T1000 (cell line): ENCODE data around the gene SMARCA4.
"Not testable (repeated sequence)": the region's sequence is repeated elsewhere in the genome, so short reads cannot be mapped to it uniquely, and the experiment has no call there.

Source experiments
- DNase-seq: peaks from one replicate; lab custom pipeline; 2025; ENCODE audit warnings: mixed read lengths; lab: John Stamatoyannopoulos, UW

The SMARCA4 gene

DNA sequence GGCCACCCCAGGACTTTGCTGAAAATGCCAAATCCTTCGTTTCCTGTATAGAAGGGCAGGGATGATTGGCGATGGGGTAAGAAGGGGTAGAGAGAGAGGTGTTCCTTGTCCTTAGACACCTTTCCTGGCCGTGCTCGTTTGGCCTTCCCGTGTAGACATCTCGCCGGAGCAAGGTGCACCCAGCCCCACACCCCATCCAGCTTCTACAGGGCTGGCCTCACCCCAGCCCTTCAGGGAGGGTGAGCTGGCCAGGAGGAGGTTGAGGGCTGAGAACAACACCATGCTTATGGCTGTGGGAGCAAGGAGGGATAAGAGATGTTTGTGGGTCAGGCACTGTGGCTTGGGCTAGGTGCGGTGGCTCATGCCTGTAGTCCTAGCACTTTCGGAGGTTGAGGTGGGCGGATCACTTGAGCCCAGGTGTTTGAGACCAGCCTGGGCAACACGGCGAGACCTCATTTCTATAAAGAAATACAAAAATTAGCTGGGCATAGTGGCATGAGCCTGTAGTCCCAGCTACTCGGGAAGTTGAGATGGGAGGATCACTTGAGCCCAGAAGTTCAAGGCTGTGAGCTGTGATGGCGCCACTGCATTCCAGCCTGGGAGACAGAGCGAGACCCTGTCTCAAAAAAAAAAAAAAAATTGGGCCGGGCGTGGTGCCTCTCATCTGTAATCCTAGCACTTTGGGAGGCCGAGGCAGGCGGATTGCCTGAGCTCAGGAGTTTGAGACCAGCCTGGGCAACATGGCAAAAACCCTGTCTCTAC lies 15.5 kb downstream of the SMARCA4 start:
- no peak for DNase-seq

DNA sequence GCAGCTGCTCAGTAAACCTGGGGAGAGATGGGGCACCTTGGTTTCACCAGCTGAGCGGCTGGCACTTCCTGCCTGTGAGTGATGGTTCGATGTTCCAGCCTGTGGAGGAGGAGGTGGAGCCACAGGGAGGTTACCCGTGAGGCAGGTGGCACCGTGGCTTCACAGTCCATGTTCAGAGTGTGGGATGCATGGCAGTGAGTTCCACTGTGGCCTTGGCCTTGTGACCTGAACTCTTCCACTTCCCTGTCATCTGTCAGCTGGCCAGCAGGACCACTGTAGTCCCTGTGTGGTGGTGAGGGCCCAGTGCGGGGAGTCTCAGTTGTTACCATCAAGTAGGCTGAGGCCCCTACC lies 16.9 kb downstream of the SMARCA4 start:
- DNase-seq: no peak

DNA sequence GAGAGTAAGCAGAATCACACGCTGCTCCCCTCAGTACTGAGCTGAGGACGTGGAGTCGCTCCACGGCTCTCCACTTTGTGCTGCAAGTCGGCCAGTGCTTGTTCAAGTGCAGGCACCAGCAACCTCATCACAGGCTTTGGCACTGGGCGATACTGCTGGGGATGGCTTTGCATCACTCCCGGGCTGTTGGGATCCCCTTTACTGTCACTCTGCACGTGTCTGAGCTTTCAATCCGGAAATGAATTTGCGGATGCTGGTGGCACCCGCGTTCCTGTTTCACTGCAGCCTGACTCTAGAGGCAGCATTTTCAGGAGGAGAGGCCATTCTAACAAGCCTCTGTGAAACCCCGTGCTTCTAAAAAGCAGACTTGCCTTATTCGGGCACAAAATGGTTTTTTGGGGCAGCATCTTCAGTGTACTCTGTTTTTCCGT lies 19.1 kb downstream of the SMARCA4 start:
- no peak for DNase-seq

DNA sequence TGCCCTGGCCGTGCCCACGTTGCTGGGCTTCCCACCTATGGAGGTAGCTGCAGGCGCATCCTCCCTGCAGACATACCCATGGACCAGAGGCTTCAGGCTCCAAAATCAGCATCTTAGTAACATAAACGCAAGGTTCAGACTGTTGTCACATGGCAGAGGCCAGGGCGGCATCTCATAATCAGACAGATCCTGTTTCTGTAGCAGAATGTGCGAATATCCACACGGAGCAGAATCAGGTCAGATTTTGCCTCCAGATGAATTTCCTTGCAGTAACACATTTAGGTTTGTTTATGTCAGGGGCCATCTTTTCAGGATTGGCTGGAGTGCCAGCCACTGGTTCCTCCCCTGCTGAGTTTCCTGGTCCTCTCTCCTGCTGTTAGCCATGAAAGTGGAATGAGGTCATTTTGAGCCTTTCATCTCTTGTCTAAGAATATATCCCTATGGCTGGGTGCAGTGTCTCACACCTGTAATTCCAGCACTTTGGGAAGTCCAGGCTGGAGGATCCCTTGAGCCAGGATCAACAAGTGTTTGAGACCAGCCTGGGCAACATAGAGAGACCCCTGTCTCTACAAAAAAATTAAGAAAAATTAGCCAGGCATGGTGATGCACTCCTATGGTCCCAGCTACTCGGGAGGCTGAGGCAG lies 20.5 kb downstream of the SMARCA4 start:
- DNase-seq: no peak

DNA sequence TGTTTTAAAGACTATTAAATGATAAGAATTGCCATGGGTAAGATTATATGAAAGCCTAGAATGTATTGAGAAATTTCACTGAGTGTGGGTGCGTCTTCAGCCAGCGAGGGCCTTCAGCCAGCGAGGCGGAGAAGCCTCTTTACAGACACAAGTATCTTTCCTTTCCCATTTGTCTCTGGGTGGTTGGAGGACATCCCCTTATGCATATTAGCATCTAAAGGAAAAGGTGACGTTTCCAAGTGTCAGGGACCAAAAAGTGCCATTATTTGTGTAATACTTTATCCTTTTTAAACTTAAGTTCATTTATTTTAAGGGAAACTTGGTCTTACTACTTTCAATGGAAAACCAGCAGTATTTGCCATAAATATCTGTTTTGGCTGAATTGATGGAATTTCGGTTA lies 22.2 kb downstream of the SMARCA4 start:
- DNase-seq: no peak

DNA sequence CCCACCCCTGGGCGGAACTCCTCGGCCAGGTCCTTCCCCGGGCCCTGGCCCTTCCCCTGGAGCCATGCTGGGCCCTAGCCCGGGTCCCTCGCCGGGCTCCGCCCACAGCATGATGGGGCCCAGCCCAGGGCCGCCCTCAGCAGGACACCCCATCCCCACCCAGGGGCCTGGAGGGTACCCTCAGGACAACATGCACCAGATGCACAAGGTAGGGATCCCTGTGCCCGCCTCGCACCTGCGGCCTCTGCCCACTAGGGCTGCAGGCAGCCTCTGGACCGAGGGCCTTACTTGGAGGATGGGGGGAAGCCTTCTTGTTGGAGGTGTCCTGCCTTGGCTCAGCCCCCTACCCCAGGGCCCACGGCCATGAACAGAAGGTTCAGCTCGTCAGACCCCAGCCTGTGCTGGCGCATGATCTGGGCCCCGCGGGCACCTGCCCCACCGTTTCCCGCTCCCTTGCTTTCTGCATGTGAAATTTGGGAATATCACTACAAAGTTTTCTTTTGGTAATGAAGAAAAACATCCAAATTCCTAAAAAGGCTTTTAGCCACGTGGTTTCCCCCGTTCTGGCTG lies 23.4 kb downstream of the SMARCA4 start:
- DNase-seq: no peak

DNA sequence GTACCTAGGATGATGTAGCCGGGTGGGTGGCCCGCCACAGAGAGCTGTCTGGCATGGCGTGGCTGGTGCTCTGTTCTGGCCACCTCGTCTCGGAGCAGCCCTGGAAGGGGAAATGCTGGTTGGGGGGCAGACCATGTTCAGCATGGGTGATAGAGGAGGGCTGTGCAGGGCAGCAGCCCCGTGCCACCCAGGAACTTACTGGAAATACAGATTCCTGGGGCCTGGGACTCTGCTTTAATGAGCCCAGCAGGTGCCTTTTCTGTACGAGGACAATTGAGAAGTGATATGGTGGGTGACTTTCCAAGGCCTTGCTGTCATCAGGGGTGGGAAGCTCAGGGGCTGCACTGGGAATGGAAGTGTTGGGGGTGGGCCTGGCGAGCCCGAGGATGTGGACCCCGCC lies 24.7 kb downstream of the SMARCA4 start:
- no peak for DNase-seq

DNA sequence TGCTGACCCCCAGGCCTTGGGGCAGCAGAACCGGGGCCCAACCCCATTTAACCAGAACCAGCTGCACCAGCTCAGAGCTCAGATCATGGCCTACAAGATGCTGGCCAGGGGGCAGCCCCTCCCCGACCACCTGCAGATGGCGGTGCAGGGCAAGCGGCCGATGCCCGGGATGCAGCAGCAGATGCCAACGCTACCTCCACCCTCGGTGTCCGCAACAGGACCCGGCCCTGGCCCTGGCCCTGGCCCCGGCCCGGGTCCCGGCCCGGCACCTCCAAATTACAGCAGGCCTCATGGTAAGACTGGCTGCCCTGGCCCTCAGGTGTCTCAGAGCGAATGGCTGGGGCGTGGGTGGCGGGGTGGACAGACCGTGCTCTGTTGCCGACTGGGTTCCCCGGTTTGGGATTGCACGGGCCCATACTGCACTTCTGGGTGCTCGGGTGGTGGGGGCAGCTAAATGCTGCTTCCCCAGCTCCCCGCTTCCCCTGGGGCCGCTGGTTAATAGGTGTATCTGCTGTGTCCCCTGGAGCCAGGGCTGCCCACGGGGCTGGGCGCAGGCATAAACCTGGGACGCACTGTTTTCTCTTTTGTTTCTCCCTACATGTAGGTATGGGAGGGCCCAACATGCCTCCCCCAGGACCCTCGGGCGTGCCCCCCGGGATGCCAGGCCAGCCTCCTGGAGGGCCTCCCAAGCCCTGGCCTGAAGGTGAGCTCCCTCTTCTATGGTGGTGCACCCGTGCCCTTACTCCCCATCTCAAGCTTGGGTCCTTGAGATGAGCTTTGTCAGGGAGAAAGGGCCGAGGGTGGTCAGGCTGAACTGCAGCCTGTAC lies 25.7 kb downstream of the SMARCA4 start:
- no peak for DNase-seq

DNA sequence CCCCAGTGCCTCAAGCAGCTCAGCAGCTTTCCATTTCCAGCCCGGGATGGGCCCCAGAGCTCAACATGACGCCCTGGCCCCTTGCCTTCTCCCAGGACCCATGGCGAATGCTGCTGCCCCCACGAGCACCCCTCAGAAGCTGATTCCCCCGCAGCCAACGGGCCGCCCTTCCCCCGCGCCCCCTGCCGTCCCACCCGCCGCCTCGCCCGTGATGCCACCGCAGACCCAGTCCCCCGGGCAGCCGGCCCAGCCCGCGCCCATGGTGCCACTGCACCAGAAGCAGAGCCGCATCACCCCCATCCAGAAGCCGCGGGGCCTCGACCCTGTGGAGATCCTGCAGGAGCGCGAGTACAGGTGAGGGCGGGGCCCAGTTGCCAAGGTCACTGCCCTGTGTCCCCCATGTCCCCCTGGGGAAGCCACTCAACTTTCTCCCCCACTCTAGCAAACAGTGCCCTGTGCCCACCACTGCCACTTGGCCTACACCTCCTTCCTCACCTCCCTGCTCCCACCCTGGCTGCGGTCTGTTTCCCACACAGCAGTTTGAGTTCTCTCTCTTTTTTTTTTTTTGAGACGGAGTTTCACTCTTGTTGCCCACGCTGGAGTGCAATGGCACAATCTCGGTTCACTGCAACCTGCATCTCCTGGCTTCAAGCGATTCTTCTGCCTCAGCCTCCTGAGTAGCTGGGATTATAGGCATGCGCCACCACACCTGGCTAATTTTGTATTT lies 26.9 kb downstream of the SMARCA4 start:
- no peak for DNase-seq

DNA sequence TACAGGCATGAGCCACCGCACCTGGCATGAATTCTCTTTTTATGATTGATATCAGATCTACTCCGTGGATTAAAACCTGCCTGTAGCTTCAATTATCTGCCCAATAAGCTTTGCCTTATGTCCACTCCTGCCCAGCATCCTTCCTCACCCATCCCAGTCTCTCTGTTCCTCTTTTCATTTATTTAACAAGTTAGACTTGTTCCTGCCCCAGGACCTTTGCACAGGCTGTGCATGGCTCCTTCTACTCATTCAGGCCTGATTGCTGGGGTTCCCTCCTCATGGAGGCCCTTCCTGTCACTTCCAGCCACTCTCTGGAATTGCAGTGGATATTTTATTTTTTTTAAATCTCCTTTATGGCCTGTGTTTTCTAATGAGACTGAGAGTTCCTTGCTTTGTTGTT lies 27.6 kb downstream of the SMARCA4 start:
- no peak for DNase-seq

DNA sequence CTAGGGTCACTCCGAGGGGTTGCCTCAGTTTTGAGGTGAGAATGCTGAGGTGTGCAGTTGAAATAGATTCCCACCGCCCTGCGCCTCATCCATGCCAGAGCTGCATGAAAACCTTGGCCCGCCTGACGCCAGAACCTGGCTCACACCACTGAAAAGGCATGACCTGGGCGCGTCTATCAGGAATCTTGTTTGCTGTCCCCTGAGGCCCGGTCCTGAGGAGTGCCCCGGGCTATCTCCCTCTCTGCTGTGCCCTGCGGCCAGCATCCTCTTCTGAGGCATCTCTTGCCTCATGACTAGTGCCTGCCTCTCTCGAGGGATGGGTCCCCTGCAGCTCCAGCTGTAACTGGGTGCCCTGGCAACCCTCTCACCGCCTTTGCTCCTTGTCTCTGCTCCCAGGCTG lies 28.1 kb downstream of the SMARCA4 start:
- DNase-seq: no peak

DNA sequence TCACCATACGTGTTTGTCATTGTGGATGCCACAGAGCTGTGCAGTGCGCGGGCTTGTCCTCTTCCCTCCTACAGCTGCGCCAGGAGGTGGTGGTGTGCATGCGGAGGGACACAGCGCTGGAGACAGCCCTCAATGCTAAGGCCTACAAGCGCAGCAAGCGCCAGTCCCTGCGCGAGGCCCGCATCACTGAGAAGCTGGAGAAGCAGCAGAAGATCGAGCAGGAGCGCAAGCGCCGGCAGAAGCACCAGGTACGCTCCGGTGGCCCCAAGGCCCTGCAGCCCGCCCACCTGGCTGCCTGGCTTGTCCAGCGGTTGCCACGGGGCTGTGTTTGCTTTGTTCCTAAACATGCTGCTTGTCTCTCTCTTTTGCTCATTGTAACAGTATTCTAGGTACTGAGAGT lies 30.2 kb downstream of the SMARCA4 start:
- no peak for DNase-seq

DNA sequence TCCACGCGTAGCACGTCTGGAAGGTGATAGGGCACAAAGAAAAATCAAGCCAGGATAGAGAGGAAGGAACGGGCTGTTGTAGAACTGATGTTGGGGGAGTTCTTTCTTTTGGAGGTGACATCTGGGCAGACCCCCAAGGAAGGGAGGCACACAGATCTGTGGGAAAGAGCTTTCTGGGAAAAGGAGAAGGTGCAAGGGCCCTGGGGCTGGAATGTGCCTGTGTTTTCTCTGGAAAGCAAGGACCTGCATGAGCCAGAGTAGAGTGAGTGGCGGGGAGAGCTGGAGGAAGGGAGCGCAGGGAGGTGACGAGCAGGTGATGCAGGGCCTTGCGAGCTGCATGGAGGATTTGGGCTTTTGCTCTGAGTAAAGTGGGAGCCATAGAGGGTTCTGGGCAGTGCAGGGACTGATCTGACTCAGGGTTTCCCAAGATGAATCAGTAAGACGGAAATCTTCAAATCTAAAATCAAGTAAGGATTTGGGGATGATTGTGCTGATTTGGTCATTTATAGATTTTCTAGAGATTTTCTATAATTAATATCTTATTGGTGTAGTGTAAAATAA lies 30.8 kb downstream of the SMARCA4 start:
- no peak for DNase-seq

DNA sequence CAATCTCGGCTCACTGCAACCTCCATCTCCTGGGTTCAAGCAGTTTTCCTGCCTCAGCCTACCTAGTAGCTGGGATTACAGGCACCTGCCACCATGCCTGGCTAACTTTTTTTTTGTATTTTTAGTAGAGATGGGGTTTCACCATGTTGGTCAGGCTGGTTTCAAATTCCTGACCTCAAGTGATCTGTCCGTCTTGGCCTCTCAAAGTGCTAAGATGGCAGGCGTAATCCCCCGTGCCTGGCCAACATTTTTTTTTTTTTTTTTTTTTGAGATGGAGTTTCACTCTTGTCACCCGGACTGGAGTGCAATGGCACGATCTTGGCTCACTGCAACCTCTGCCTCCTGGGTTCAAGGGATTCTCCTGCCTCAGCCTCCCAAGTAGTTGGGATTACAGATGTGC lies 31.3 kb downstream of the SMARCA4 start:
- DNase-seq: not testable (repeated sequence)

DNA sequence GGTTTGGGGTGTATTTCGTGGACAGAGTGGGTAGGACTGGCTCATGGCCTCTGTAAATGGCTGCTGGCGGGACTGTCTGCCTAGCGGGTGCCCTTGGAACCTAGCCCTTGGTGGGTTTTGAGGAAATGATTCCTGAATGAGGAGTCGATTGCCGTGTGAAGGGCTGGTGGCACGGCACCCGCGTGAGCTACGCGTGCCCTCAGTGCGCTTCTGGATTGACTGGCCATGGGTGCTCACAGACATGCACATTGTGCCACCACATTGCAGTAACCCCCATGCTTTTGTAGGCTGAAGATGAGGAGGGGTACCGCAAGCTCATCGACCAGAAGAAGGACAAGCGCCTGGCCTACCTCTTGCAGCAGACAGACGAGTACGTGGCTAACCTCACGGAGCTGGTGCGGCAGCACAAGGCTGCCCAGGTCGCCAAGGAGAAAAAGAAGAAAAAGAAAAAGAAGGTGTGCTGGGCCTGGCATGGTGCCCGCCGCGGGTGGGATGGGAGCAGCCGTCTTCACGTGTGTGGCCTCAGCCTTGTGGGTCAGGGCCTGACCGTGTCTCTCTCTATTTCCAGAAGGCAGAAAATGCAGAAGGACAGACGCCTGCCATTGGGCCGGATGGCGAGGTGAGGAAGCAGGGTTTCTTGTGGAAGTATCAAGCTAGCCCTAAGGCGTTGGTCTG lies 35.2 kb downstream of the SMARCA4 start:
- no peak for DNase-seq

DNA sequence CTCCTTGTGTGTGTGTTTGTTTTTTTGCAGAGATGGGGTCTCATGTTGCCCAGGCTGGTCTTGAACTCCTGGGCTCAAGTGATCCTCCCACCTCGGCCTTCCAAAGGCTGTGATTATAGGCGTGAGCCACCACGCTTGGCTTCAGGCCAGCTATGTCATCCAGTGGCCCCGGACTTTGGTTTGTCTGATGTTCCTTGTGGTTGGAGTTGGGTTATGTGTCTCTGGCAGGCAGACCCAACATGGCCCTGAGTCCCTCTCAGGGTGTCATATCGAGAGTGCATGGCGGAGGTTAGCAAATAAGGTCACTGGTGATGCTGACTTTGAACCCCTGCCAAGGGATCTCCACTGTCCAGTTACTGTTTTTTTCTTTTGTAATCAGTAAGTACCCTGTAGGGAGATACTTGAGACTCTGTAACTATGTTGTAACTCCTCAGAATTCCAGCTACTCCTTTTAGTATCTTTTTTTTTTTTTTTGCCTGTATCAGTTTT lies 37.3 kb downstream of the SMARCA4 start:
- DNase-seq: no peak

DNA sequence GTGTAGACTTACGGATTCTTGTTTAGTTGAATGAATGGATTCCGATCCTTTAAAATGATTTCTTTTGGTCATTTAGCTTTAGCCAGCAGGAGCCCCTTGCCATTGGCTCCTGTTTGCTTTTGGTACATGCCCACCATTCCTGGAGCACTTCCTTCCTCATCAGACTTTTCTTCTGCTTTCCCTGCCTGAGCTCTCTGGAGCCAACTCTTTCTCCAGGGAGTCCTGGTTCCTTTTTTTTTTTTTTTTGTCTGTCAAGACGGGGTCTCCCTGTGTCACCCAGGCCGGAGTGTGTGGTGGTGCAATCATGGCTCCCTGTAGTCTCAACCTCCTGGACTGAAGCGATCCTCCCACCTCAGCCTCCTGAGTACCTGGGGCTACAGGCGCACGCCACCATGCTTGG lies 37.8 kb downstream of the SMARCA4 start:
- no peak for DNase-seq

DNA sequence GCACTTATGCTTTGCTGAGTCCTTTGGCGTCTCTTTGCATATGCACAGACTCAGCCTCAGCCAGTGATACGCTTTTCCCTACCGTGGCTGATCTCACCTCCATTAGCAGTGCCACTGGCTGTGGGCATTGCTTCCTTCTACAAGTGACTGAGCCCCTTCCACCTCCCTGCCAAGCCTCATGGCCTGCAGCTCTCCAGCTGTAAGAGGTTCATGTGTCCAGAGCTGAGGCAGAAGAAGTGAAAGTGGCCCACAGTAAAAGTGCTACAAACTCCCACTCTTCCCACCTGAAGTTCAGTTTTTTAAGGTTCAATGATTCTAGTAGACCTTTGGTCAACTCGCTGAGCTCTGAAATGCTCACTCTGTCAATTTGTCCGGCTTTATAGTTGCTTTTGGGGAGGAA lies 44.7 kb downstream of the SMARCA4 start:
- no peak for DNase-seq

DNA sequence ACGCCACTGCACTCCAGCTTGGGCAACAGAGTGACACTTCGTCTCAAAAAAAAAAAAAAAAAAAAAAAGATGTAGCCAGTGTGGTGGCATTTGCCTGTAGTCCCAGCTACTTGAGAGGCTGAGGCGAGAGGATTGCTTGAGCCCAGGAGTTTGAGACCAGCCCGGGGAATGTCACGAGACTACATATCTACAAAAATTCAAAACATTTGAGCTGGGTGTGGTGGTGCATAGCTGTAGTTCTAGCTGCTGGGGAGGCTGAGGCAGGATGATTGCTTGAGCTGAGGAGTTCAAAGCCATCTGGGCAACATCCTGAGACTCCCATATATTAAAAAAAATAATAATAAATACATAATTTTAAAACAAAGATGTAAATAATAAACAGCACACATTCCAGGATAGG lies 46.6 kb downstream of the SMARCA4 start:
- DNase-seq: no peak

DNA sequence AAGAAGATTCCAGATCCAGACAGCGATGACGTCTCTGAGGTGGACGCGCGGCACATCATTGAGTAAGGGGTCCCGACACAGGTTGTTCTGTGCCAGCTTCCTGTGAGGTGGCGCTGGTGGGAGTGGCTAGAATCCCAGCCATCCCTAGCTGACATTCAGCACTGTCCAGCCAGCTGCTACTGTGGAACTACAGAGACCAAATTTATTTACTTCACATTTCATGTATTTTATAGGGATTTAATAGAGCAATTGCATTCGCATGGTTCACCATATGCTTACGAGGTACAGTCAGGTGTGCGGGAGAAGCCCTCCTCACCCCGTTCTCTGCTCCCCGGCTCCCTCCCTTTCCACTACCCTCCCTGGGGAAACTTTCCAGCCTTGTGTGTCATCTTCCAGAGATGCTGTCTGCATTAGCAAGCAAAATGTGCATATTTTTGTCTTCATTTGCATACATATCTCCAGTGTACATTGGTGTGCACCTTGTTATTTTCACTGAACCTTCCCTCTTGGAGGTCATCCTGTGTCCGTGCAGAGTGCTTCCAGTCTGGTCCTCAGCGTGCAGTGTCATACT lies 47.2 kb downstream of the SMARCA4 start:
- no peak for DNase-seq

DNA sequence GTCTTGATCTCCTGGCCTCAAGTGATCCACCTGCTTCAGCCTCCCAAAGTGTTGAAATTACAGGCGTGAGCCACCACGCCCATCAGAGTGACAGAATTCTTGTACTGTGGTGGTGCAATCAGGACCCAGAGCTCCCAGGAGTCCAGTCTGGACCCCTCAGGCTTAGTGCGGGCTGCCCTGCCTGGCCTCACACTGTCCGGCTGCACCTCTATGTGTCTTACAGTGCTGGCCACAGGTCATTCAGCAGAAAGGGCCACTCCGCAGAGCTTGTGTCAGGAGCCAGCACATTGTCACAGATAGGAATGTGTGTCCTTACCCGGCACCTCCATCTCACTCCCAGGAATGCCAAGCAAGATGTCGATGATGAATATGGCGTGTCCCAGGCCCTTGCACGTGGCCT lies 49.2 kb downstream of the SMARCA4 start:
- no peak for DNase-seq
